HL-60 (cell line): ENCODE data around the gene MEG3.

Experiments used
- DNase-seq, 2 experiments: peaks; one replicate each; pipeline ENCODE4 v3.0.0-alpha.2; 2010 to 2020; ENCODE audit warnings: low read depth in 1 of 2, low spot score in 1 of 2
- H3K27ac ChIP-seq: fragments of 250-450 bp; sonication (Bioruptor Pico); replicated peaks from 2 replicates; pipeline ENCODE4 v1.5.1; 2020; ENCODE audit warnings: mild to moderate bottlenecking, moderate library complexity
- H3K27me3 ChIP-seq: fragments of 250-450 bp; sonication (Bioruptor Pico); 2 replicates; pipeline ENCODE4 v1.5.1; 2021; ENCODE audit warnings: mild to moderate bottlenecking, moderate library complexity; ENCODE audit not compliant: insufficient read depth, poor library complexity, severe bottlenecking
- H3K4me3 ChIP-seq: replicated peaks from 2 replicates; pipeline ENCODE4 v1.5.1; 2011; ENCODE audit warnings: mild to moderate bottlenecking, control low read depth, low read length; ENCODE audit not compliant: insufficient read depth
- CTCF ChIP-seq: IDR thresholded peaks from one replicate; pipeline ENCODE4 v1.5.1; 2011; ENCODE audit warnings: low read length, control low read depth, inconsistent platforms; ENCODE audit not compliant: insufficient read depth
- GABPA ChIP-seq: IDR thresholded peaks from 2 replicates; pipeline ENCODE4 v1.6.1; 2012; ENCODE audit warnings: low read depth
- POLR2AphosphoS5 ChIP-seq: IDR thresholded peaks from 2 replicates; pipeline ENCODE4 v1.6.1; 2012; ENCODE audit warnings: low read depth
- REST ChIP-seq: IDR thresholded peaks from 2 replicates; pipeline ENCODE4 v1.6.1; 2012; ENCODE audit warnings: low read depth; ENCODE audit not compliant: insufficient replicate concordance
- SPI1 ChIP-seq: IDR thresholded peaks from 2 replicates; pipeline ENCODE4 v1.6.1; 2012; ENCODE audit warnings: low read depth, mild to moderate bottlenecking, borderline replicate concordance

Gene MEG3

GRCh38 chr14:100823413-100824080, 2.4 kb upstream of the MEG3 start:
- H3K4me3 ChIP-seq, result no peak overlapping the region
- DNase-seq, result no peak
- H3K27me3 ChIP-seq, result peaks cover 8% of the 10 kb centered on the region
- TF ChIP-seq POLR2AphosphoS5 (no peak), SPI1 (no peak), GABPA (no peak)
- no peak overlapping the region for H3K27ac ChIP-seq

- no peak for DNase-seq
These were observed 1.8 kb upstream of the MEG3 start for GRCh38 chr14:100824091-100824551.

GRCh38 chr14:100824901-100825712, 811 bp upstream of the MEG3 start:
- peaks cover 8% of the 10 kb centered on the region for H3K27me3 ChIP-seq
- H3K27ac ChIP-seq, result no peak overlapping the region
- no peak for DNase-seq
- no peak for TF ChIP-seq REST
- TF ChIP-seq CTCF, result no peak
- TF ChIP-seq POLR2AphosphoS5, result no peak
- TF ChIP-seq SPI1, result no peak
- no peak for TF ChIP-seq GABPA
- no peak overlapping the region for H3K4me3 ChIP-seq

More at GRCh38 chr14:100824091-100824551, 1.8 kb upstream of the MEG3 start:
- H3K27ac ChIP-seq, result no peak overlapping the region
- peaks cover 8% of the 10 kb centered on the region for H3K27me3 ChIP-seq
- TF ChIP-seq GABPA, result no peak
- no peak for TF ChIP-seq POLR2AphosphoS5
- TF ChIP-seq SPI1, result no peak
- no peak for TF ChIP-seq REST
- TF ChIP-seq CTCF, result no peak
- H3K4me3 ChIP-seq, result no peak overlapping the region

- TF ChIP-seq CTCF (no peak), GABPA (no peak)
- no peak overlapping the region for H3K4me3 ChIP-seq
- no peak overlapping the region for H3K27ac ChIP-seq
- H3K27me3 ChIP-seq, result peaks cover 8% of the 10 kb centered on the region
- DNase-seq, result no peak
These were observed 628 bp downstream of the MEG3 start for GRCh38 chr14:100826391-100827100.
